Measurements from ENCODE around the gene RPL12. TPM values are rescaled to one million over a fixed set of nuclear protein-coding genes. Genes with fewer than 3 reads are reported as not detected.

RPL12 gene
- total and polyA plus RNA-seq, 8 donors: 746 to 2,729 (median 1,122) TPM

DNA sequence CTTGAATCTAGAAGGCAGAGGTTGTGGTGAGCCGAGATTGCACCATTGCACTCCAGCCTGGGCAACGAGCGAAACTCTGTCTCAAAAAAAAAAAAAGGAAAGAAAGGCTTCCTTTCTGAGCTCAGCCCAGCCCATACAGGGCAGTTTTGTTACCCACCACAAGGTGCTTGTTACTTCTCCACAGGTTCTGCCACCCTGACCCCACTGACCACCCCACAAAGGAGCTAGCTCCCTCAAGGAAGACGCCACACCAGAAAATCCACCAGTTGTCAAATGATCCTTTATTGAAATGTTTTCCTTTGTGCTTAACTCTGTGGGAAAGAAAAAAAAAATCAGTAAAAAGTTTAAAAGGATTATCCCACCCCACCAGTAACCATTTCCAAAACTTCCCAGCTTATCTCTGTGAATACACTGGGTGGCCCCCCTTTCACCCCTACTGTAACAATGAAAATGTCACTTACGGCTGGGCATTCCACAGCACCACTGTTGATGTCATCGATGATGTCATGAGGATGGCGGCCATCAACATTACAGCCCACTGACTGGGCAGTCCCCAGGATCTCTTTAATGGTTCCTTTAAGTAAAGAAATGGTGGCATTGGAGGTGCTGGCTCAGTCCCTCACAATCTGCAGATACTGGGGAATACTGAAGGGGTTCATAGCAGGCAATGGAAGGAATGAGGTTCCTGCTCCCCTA is 3.6 kb downstream of the RPL12 start:
- WGBS, 2 donors: 88 to 91% methylated on average over 7 of the region's 7 CpGs
- FAIRE-seq: no peak
- intact Hi-C loops (cut with DNase I): no loop called here
- no peaks in the 10 kb centered on the region for H3K27me3 ChIP-seq
- no peak overlapping the region for H3K27ac ChIP-seq
- H3K9me3 ChIP-seq: no peaks in the 10 kb centered on the region
- TF ChIP-seq, protein P1, sequence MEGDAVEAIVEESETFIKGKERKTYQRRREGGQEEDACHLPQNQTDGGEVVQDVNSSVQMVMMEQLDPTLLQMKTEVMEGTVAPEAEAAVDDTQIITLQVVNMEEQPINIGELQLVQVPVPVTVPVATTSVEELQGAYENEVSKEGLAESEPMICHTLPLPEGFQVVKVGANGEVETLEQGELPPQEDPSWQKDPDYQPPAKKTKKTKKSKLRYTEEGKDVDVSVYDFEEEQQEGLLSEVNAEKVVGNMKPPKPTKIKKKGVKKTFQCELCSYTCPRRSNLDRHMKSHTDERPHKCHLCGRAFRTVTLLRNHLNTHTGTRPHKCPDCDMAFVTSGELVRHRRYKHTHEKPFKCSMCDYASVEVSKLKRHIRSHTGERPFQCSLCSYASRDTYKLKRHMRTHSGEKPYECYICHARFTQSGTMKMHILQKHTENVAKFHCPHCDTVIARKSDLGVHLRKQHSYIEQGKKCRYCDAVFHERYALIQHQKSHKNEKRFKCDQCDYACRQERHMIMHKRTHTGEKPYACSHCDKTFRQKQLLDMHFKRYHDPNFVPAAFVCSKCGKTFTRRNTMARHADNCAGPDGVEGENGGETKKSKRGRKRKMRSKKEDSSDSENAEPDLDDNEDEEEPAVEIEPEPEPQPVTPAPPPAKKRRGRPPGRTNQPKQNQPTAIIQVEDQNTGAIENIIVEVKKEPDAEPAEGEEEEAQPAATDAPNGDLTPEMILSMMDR (IDR thresholded peaks at IDR 0.05): no peak
- peaks cover 0 to 11% (median 7%) of the 10 kb centered on the region in 3 donors for H3K4me1 ChIP-seq
- no peak for DNase-seq
- ATAC-seq: no peak
- peaks cover 7 to 39% (median 12%) of the 10 kb centered on the region in 3 donors for H3K36me3 ChIP-seq
- H3K4me3 ChIP-seq: peak overlapping the region in 1 of 4 donors; percentile 90

DNA sequence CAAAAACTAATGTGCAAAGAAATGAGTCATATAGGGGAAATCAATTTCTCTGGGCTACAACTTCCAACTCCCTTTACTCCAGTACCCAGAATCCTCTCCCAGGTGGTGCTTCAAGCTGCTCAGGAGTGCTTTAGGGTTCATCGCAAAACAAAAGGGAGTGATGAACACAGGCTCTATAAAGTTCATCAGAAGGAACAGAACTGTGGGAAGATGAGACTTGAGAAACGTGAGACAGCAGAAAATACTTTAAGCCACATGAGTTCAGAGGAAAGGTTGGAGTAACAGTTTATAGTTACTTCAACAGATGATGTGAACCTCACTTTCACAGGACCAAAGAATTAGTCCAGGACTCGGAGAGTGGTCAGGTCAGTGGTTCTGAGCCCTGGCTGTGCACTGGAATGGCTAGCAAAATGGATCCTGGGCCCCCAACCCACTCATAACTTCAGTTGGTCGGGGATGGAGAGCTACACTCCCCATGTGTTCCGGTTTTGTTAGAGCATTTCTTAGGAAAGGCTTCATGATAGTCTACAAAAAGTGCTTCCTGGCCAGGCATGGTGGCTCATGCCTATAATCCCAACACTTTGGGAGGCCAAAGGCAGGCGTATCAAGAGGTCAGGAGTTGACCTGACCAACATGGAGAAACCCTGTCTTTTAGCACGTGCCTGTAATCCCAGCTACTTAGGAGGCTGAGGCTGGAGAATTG is 4.3 kb downstream of the RPL12 start:
- FAIRE-seq (no peak), DNase-seq (no peak), ATAC-seq (no peak)
- TF ChIP-seq, protein P1 (IDR thresholded peaks at IDR 0.05): no peak
- Histone ChIP-seq H3K4me1 (peaks cover 0 to 8% (median 3%) of the 10 kb centered on the region in 3 donors), H3K27me3 (no peaks in the 10 kb centered on the region), H3K27ac (no peak overlapping the region), H3K36me3 (peaks cover 7 to 39% (median 12%) of the 10 kb centered on the region in 3 donors), H3K4me3 (no peak overlapping the region), H3K9me3 (no peaks in the 10 kb centered on the region)
- WGBS, 2 donors: 89 to 91% methylated on average over 7 of the region's 7 CpGs
- intact Hi-C loops (cut with DNase I): no loop called here

DNA sequence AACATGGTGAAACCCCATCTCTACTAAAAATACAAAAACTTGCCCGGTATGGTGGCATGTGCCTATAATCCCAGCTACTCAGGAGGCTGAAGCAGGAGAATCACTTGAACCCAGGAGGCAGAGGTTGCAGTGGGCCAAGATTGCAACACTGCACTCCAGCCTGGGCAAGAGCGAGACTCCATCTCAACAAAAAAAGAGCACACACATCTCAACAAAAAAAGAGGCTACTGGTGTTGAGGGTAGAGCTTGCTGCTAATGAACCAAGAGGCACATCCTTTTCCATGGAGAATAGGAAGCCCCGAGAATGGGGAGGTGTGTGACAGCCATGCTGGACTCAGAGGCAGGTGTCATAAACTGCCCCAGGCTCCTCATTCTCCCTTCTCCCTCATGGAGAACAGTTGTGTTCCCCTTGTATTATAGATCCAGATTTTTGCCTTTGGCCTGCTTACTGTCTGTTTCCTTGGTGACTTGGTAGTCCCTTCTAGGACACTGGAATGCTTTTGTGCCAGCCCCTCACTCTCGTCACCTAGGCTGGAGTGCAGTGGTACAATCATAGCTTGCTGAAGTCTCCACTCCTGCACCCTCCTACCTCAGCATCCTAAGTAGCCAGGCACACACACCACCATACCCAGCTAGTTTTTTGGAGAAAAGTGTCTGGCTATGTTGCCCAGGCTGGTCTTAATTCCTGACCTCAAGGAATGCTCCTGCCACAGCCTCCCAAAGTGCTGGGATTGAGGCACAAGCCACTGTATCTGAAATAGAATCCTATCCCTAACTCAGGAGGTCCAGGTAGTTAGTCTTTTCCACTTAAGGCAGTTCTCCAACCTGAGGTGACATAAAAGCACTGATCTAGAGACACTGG is 5.1 kb downstream of the RPL12 start:
- intact Hi-C loops (cut with DNase I): no loop called here
- no peaks in the 10 kb centered on the region for H3K9me3 ChIP-seq
- ATAC-seq: no peak
- DNase-seq: no peak
- H3K36me3 ChIP-seq: peaks cover 11 to 42% (median 12%) of the 10 kb centered on the region in 3 donors
- 83 to 84% methylated on average over 4 of the region's 4 CpGs for WGBS, 2 donors
- TF ChIP-seq, protein P1 (IDR thresholded peaks at IDR 0.05): no peak
- FAIRE-seq: no peak
- no peak overlapping the region for H3K27ac ChIP-seq
- H3K4me3 ChIP-seq: no peak overlapping the region
- peaks cover 0 to 8% (median 3%) of the 10 kb centered on the region in 3 donors for H3K4me1 ChIP-seq
- no peaks in the 10 kb centered on the region for H3K27me3 ChIP-seq

DNA sequence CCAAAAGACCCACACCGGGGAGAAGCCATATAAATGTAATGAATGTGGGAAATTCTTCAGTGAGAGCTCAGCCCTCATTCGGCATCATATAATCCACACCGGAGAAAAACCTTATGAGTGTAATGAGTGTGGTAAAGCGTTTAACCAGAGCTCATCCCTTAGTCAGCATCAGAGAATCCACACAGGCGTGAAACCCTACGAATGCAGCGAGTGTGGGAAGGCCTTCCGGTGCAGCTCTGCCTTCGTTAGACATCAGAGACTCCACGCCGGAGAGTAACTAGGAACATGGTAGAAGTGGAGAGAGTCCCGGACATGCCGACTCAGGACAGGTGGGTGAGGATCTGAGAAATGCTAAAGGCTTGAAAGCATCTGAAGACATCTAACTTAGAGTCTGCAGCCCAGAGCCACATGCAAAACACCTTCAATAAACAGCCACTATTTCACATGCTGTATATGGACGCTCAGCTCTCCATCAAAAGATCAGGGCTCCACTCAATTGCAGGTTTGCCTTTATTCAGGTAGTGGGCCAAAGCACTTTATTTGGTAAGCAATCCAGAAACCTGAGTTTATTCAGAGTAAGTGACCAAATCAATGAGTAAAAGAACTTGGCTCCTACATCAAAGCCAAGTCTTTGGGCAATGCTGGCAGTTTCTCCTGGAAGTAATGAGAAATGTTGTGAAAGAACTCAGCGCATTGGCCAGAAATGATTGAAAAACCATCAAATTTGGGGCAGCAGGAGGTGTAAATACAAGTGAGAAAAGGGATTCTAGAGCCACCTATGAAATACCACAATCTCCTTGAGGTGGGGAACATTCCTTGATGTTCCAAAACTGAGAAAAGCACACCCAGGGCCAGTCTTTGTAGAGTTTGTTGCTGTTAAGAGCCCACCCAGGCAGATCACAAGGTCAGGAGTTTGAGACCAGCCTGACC is 6.0 kb downstream of the RPL12 start:
- TF ChIP-seq, protein P1 (IDR thresholded peaks at IDR 0.05): no peak
- no peak for FAIRE-seq

More for the DNA sequence above, 6.0 kb downstream of the RPL12 start:
- peaks cover 12 to 45% (median 13%) of the 10 kb centered on the region in 3 donors for H3K36me3 ChIP-seq
- ATAC-seq (peak in 2 of 4 donors; percentile 8 to 28), DNase-seq (no peak)
- intact Hi-C loops (cut with DNase I): no loop called here
- H3K9me3 ChIP-seq: no peaks in the 10 kb centered on the region
- no peak overlapping the region for H3K4me3 ChIP-seq
- H3K27me3 ChIP-seq: no peaks in the 10 kb centered on the region
- no peak overlapping the region for H3K27ac ChIP-seq
- H3K4me1 ChIP-seq: peaks cover 0 to 8% (median 3%) of the 10 kb centered on the region in 3 donors
- WGBS, 2 donors: 91 to 93% methylated on average over 15 of the region's 15 CpGs

Measured in pancreas (tissue), 10 donors.